Measurements from ENCODE around the gene ETS1.
"Not testable (repeated sequence)": the region's sequence is repeated elsewhere in the genome, so short reads cannot be mapped to it uniquely, and the experiment has no call there.

The ETS1 gene

DNA sequence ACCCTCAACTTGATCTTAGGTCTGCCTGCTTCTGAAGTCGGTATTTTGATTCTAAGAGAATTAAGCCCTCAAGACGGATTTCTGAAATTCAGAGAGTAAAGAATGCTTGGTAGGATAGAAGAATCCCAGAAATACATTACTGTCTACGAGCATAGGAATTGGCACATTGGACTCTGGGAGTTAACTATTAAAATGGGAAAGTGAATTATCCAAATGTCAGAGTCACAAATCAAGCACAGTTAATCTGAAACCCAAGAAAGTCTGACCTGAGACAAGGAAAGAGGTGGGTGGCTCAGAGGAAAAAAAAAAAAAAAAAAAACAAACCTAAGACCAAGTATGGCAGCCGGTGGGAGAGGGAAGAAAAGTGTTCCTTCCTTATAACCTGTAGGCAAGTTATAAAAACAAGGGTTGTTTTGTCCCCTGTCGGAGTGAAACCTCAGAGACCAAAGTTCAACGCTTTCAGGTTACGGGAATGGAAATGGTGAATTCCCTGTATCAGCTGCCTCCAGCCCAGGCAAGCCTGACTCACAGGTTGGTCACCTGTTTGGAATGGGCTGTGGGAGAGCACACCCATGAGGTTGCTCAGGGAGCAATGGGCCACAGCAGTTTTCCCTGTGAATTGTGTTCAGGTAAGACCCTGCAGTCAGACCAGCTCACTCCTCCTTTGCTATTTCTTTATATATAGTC is 139.0 kb downstream of the ETS1 start:
- Histone ChIP-seq H3K4me3 (replicated peaks; ENCODE audit: insufficient read depth, low read length) (no peak overlapping the region), H3K27me3 (ENCODE audit: insufficient read depth, poor library complexity, severe bottlenecking) (no peaks in the 10 kb centered on the region), H3K27ac (replicated peaks) (no peak overlapping the region)
- TF ChIP-seq, protein P1, sequence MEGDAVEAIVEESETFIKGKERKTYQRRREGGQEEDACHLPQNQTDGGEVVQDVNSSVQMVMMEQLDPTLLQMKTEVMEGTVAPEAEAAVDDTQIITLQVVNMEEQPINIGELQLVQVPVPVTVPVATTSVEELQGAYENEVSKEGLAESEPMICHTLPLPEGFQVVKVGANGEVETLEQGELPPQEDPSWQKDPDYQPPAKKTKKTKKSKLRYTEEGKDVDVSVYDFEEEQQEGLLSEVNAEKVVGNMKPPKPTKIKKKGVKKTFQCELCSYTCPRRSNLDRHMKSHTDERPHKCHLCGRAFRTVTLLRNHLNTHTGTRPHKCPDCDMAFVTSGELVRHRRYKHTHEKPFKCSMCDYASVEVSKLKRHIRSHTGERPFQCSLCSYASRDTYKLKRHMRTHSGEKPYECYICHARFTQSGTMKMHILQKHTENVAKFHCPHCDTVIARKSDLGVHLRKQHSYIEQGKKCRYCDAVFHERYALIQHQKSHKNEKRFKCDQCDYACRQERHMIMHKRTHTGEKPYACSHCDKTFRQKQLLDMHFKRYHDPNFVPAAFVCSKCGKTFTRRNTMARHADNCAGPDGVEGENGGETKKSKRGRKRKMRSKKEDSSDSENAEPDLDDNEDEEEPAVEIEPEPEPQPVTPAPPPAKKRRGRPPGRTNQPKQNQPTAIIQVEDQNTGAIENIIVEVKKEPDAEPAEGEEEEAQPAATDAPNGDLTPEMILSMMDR (IDR thresholded peaks at IDR 0.05; ENCODE audit: insufficient read depth, low read length), result no peak
- TF ChIP-seq SPI1 (IDR thresholded peaks at IDR 0.05; ENCODE audit: borderline replicate concordance, low read depth), result no peak
- no peak for TF ChIP-seq GABPA (IDR thresholded peaks at IDR 0.05; ENCODE audit: low read depth)
- no peak for TF ChIP-seq POLR2AphosphoS5 (IDR thresholded peaks at IDR 0.05; ENCODE audit: low read depth)
- TF ChIP-seq, protein P2, sequence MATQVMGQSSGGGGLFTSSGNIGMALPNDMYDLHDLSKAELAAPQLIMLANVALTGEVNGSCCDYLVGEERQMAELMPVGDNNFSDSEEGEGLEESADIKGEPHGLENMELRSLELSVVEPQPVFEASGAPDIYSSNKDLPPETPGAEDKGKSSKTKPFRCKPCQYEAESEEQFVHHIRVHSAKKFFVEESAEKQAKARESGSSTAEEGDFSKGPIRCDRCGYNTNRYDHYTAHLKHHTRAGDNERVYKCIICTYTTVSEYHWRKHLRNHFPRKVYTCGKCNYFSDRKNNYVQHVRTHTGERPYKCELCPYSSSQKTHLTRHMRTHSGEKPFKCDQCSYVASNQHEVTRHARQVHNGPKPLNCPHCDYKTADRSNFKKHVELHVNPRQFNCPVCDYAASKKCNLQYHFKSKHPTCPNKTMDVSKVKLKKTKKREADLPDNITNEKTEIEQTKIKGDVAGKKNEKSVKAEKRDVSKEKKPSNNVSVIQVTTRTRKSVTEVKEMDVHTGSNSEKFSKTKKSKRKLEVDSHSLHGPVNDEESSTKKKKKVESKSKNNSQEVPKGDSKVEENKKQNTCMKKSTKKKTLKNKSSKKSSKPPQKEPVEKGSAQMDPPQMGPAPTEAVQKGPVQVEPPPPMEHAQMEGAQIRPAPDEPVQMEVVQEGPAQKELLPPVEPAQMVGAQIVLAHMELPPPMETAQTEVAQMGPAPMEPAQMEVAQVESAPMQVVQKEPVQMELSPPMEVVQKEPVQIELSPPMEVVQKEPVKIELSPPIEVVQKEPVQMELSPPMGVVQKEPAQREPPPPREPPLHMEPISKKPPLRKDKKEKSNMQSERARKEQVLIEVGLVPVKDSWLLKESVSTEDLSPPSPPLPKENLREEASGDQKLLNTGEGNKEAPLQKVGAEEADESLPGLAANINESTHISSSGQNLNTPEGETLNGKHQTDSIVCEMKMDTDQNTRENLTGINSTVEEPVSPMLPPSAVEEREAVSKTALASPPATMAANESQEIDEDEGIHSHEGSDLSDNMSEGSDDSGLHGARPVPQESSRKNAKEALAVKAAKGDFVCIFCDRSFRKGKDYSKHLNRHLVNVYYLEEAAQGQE (IDR thresholded peaks at IDR 0.05; ENCODE audit: insufficient replicate concordance, low read depth), result no peak
- DNase-seq (ENCODE audit: low read depth in 1 of 2, low spot score in 1 of 2), result no peak

DNA sequence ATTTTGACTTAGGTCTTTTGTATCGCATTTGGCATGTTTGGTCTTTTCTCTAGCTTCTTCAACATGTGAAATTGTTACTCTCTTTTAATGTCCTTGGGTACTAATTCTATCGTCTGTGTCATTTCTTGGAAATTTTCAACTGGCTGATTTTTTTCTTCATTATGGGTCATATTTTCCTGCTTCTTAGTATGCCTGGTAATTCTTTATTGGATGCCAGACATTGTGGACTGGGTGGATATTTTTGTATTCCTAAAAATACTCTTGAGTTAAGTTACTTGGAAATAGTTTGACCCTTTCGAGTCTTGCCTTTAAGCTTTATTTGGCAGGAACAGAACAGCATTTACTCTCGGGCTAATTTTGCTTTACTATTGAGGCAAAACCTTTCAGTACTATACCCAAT is 140.1 kb downstream of the ETS1 start:
- no peaks in the 10 kb centered on the region for H3K27me3 ChIP-seq (ENCODE audit: insufficient read depth, poor library complexity, severe bottlenecking)
- no peak for DNase-seq (ENCODE audit: low read depth in 1 of 2, low spot score in 1 of 2)
- no peak overlapping the region for H3K4me3 ChIP-seq (replicated peaks; ENCODE audit: insufficient read depth, low read length)
- TF ChIP-seq, protein P1 (IDR thresholded peaks at IDR 0.05; ENCODE audit: insufficient read depth, low read length), result no peak
- TF ChIP-seq, protein P2 (IDR thresholded peaks at IDR 0.05; ENCODE audit: insufficient replicate concordance, low read depth), result no peak
- H3K27ac ChIP-seq (replicated peaks), result no peak overlapping the region

DNA sequence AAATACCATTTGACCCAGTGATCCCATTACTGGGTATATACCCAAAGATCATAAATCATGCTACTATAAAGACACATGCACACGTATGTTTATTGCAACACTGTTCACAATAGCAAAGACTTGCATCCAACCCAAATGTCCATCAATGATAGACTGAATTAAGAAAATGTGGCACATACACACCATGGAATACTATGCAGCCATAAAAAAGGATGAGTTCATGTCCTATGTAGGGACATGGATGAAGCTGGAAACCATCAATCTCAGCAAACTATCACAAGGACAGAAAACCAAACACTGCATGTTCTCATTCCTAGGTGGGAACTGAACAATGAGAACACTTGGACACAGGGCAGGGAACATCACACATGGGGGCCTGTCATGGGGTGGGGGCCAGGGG is 141.4 kb downstream of the ETS1 start:
- not testable (repeated sequence) for H3K27me3 ChIP-seq (ENCODE audit: insufficient read depth, poor library complexity, severe bottlenecking); H3K4me3 ChIP-seq (replicated peaks; ENCODE audit: insufficient read depth, low read length); H3K27ac ChIP-seq (replicated peaks); DNase-seq (ENCODE audit: low read depth in 1 of 2, low spot score in 1 of 2)

DNA sequence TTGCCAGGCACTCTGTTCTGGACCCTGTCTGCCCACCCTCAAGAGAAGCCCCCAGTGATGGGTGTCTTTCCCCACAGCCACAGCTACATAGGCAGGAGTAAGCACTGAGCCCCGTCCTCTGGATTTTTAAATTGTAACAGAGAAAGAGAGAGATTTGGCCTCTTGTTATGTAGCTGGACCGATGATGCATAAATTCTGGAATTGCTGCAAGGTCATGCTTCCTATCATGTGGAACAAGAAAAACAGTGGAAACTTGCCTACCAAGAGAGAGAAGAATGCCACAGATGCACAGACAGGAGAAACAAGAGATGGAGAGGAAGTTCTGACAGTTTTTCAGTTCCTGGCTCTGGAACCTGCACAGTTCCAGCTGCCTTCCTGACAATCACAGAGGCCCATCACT is 150.2 kb downstream of the ETS1 start:
- DNase-seq (ENCODE audit: low read depth in 1 of 2, low spot score in 1 of 2), result no peak
- Histone ChIP-seq H3K4me3 (replicated peaks; ENCODE audit: insufficient read depth, low read length) (no peak overlapping the region), H3K27ac (replicated peaks) (no peak overlapping the region), H3K27me3 (ENCODE audit: insufficient read depth, poor library complexity, severe bottlenecking) (no peaks in the 10 kb centered on the region)
- TF ChIP-seq, protein P1 (IDR thresholded peaks at IDR 0.05; ENCODE audit: insufficient read depth, low read length), result no peak
- TF ChIP-seq GABPA (IDR thresholded peaks at IDR 0.05; ENCODE audit: low read depth), result no peak
- no peak for TF ChIP-seq POLR2AphosphoS5 (IDR thresholded peaks at IDR 0.05; ENCODE audit: low read depth)
- TF ChIP-seq SPI1 (IDR thresholded peaks at IDR 0.05; ENCODE audit: borderline replicate concordance, low read depth), result no peak
- TF ChIP-seq, protein P2 (IDR thresholded peaks at IDR 0.05; ENCODE audit: insufficient replicate concordance, low read depth), result no peak

Measured in HL-60 (cell line).